SW480 (cell line): ENCODE data around the gene VAX1.

Experiments
- DNase-seq: peaks from one replicate; pipeline ENCODE4 v3.0.0-alpha.2; 2016; ENCODE audit warnings: low spot score

The VAX1 gene

DNA sequence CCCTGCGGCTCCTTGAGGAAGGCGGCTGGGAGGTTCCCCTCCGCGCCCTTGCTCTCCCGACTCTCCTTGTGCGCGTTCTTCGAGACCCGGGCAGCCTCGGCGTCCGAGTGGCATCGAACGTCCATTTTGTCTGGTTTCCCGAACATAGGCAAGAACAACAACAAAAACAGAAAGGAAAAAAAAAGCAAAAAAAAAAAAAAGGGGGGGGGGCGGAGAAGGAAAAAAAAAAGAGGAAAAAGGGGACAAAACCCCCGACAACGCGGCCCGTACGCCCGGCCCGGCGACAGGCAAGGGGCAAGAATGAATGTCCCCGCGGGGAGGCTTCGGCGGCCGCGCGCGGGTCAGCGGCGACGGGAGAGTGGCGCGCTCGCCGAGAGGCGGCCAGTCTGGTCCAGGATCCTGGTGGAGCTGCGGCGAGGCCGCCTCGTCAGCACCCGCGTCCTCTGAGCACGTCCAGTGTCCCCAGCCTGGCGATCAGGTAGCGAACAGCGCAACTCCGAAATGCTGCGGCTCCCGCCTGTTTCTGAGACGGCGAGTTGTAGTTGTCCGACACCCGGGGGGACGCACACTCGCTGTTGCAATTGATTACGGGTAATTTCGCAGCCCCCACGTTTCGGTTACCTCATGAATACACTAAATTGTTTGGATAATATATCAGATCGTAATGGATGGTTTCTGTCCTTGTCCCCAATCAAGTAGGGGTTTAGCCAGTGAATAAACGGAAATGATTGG is at the start of gene VAX1:
VAX1 (minus strand) TSS at position 360 of the 732 bp plus-strand sequence; CDS start at position 146, 214 bp downstream.
- no peak for DNase-seq

DNA sequence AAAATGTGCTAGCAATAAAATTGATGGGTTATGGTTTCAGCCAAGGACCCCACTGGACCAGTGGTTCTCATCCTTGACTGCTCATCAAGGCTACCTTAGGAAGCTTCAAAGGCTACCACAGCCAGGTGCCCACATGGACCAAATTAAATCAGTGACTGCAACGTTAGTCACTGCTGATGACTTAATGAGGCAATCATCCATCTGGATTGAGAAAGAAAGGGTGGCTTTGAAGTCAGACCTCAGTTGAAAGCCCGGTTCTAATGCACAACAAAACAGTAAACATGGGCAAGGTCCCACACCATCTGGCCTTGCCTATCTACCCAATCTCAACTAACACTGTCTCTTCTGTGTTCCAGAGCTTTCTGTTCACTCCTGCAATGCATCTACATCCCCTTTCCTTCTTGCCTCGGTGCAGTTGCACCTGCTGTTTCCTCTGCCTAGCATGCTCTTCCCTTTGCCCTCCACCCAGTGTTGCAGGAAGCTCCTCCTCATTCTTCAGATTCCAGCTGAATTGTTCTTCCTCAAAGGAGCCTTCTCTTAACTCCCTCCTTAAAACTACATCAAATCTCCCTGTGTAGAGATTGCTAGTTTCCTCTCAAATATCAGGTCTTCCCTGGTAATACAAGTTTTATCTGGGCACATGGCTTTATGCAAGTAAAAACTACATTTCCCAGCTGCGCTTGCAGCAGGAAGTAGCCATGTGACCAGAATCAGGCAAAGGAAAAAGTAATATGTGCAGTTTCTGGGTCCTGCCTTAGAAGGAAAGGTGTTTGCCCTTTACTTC is 49.0 kb upstream of the VAX1 start:
- peak; percentile 97 for DNase-seq

DNA sequence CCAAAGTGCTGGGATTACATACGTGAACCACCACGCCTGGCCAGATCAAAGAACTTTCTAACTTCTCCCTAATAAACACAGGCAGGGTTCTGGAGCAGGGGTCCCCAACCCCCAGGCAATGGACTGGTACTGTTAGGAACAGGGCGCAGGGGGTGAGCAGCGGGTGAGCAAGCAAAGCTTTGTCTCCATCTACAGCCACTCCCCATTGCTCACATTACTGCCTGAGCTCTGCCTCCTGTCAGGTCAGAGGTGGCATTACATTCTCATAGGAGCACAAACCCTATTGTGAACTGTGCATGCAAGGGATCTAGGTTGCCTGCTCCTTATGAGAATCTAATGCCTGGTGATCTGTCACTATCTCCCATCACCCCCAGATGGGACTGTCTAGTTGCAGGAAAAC is 47.7 kb upstream of the VAX1 start:
- peak; percentile 36 for DNase-seq

- peak; percentile 60 for DNase-seq
Observed at GRCh38 chr10:117184821-117185220, 46.8 kb upstream of the VAX1 start.

DNA sequence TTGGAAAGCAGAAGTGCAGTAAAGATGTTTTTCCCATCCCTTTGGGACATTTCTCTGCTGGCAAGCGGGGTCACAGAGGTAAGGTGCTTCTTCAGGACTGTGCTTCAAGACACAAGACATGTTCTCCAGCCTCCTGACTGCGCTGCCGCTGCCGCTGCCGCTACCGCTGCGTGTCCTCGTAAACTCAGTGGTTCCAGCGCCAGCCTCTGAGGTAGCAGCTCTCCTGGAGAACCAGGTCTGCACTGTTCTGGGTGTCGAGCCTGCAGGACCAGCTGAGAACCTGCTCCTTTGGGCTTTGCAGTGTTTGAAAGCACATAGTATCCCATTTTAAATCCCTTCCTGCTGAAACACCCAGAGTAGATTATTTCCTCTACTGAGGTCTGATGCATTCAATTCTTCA is 46.2 kb upstream of the VAX1 start:
- no peak for DNase-seq

DNA sequence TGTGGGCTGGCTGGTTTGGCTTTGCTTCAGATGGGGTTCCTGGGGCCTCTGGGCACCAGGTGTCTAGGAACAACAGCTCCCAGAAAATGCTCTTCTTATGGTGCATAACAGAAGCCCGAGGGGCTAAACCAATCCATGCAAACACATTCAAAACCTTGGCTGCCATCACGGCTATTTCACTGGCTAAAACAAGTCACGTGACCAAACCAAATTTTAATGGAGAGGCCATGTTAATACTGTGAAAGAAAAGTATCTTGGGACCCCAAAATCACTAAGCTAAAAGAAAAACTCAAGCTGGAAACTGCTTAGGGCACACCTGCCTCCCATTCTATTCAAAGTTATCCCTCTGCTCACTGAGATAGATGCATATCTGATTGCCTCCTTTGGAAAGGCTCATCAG is 40.1 kb upstream of the VAX1 start:
- DNase-seq = no peak

DNA sequence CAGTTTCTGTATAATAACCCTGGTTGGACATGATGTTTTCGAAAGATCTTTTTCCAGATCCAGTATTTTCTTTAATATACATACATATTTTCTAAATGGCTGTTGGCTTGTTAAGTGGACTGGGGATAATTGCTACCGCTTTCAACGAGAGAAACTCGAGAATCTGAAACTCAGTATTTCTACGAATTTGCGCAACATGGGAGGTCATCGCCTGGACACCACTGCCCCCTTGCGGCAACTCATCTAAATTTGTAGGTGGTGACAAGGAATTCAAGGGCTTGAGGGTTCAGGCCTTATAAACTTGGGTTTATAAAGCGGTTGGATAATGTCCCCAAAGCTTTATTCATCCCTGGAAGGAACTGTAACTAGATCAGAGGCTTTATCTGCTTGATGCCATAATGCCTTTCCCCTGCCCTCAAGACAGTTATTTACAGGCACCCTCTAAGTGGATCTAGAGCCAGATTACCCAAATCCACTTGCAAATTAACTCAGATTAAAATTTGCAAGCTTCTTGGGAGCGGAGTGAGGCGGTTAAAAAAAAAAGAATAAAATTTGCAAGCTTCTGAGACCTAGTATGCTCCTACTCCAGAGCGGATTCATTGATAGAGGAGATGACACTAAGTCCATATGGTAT is 37.9 kb upstream of the VAX1 start:
- peak; percentile 63 for DNase-seq

- DNase-seq = peak; percentile 54
Observed at GRCh38 chr10:117175215-117175900, 37.3 kb upstream of the VAX1 start.

DNA sequence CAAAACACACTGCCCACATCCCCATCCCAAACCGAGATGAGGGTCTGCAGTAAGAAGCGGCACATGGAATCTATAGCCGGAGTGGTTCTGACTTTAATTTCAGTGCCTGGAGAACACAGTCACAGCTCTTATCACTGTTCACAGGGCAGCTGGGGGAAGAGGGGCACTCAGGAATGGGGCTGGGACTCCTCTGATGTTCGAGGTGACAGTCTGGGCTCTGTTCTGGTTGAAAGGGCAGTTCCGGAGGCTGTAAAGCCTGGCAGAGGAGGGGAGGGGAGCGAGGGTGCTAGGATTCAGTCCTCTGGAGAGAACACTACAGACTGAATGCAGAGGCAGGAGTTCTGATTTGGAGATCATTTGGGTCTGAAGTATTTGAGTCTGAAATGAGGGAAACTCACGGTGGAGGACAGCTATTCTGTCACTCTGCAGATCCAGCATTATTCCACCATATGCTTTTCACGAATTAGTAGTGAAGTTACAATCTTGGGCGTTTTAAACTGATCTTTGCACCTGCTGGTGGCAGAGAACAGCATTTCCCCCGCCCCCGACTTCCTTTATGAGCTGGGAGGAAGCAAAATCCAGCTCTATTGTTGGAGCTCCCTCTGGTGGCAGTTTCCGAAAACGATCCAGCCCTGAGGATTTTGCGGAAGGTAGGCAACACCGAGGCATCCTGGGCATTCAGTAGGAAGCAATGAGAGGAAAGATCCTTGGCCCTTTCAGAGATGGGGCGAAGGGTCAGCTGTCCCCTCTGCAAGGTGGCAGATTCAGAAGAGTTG is 36.6 kb upstream of the VAX1 start:
- DNase-seq = peak; percentile 78

DNA sequence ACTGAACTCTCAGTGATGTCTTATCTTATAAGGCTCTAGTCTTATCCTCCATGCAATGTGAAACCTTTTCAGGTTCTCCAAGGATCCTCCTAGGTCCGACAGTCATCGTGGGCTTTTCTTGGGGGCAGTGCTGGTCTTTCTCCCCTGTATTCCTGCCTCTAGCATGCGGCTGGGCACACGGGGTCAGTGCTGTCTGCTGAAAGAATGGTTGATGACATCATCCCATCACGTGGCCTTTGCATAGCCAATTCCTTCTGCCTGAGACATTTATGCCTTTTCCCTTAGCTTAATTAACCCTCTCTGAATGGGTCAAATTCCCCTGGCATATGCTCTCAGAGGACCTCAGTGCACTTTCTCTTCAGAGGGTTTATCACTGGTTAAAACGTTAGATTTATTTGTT is 32.2 kb upstream of the VAX1 start:
- DNase-seq = no peak

DNA sequence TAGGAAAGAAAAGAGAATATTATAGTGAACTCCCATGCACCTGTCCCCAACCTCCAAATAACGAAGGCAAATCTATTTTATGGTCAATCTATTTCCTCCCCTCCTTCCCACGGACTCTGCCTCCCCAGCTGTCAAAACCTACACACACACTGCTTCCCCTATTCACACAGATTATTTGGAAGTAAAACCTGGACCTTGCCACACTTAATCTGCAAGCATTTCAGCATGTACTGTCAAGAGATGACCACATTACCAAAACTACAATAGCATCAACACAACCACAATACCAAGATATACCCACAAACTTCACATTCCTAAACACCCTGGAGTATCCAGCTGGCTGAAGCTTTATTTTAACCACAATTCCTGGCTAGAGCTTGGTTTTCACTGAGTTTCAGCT is 31.4 kb upstream of the VAX1 start:
- no peak for DNase-seq

GRCh38 chr10:117168729-117169128 is 30.7 kb upstream of the VAX1 start:
- DNase-seq = no peak

- peak; percentile 33 for DNase-seq
Observed at GRCh38 chr10:117167789-117168674, 30.0 kb upstream of the VAX1 start.

GRCh38 chr10:117167346-117167788 is 29.3 kb upstream of the VAX1 start:
- DNase-seq = no peak

- peak; percentile 56 for DNase-seq
Observed at GRCh38 chr10:117166418-117167345, 28.6 kb upstream of the VAX1 start.

DNA sequence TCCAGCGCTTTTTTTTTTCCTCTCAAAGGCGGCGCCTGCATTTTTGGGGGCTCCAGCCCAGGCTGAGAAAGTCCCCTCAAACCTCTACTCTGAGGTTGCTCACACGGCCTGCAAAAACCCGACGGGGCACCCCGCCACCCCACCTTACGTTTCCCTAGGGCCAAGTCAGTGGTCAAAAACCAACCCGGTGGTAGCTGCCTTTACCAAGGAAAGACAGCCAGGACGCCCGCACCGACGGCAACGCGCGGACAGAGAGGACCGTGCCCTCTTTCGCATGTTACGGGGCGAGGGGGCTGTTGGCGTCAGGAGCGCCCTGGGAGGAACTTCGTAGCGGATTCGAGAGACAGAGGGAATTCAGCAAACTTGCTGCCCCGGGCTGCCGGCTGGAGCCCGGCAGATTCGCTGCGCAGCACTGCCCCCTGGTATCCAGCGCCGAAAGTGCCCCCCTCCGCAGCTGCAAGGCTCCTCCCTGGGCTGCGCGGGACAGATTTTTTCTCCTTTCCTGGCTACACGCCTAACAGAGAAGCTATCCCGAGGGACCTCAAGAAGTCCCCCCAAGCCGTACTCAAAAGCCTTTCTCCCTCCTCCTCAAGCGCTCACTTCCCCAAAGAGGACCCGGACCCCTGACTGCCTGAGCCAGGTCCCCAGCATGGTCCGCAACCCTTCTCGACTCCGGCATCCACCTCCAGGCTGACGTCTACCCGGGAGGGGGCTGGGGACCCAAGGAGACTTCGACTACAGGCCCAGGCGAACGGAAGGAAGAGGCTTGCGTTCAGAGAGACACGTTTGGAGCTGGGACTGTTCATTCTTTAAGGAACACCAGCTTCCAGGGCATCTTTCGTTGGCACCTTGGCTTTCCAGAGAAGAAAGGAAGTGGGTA is 27.7 kb upstream of the VAX1 start:
- peak; percentile 30 for DNase-seq

GRCh38 chr10:117164592-117165537 is 26.8 kb upstream of the VAX1 start:
- DNase-seq = no peak
